HepG2 (cell line): ENCODE measurements around the gene GGACT. TPM values are rescaled to one million over a fixed set of nuclear protein-coding genes. Genes with fewer than 3 reads are reported as not detected.
"Not testable (repeated sequence)": the region's sequence is repeated elsewhere in the genome, so short reads cannot be mapped to it uniquely, and the experiment has no call there.

Experiments used
- ATAC-seq: fragments of 200-7000 bp; cut with Tn5 transposase; 3 replicates; pipeline ENCODE4 v1.9.1; 2020; ENCODE audit warnings: mild to moderate bottlenecking, moderate library complexity
- BruUV-seq: library from RNA; stranded (reverse); fragments of 400-500 nt; replicated peaks from 2 replicates; lab custom pipeline; 2021; lab: Mats Ljungman, UMichigan
- CTCF ChIA-PET: fragments of 300-600 bp; formaldehyde crosslinking; extraction: SDS; loops from one replicate; lab custom pipeline; 2021; ENCODE audit warnings: low total read pairs, inconsistent platforms, low intra/inter-chr PET ratio; lab: Yijun Ruan, JAX
- POLR2A ChIA-PET: fragments of 350-600 bp; sonication (Branson Sonifier 250); formaldehyde crosslinking; loops from one replicate; lab custom pipeline; 2020; ENCODE audit warnings: antibody characterized with exemption, inconsistent platforms; lab: Yijun Ruan, JAX
- DNase-seq: peaks from one replicate; pipeline ENCODE4 v3.0.0-alpha.2; 2015; ENCODE audit warnings: low spot score
- FAIRE-seq: peaks from 3 replicates; lab custom pipeline; 2011; peaks lifted over from hg19 to GRCh38; lab: Jason Lieb, UNC
- H2AFZ ChIP-seq: one replicate; pipeline ENCODE4 v1.6.1; 2011; ENCODE audit warnings: low read length, inconsistent platforms
- H3K27ac ChIP-seq: fragments of 300-600 bp; 3 replicates; pipeline ENCODE4 v1.8.0; 2011; ENCODE audit warnings: mixed run types, mild to moderate bottlenecking, mixed read lengths, low read length, inconsistent platforms; ENCODE audit not compliant: insufficient read depth; ENCODE audit errors: extremely low read length
- H3K27me3 ChIP-seq, 2 experiments: fragments of 200-600 bp in 1 of 2; 2 replicates in 1 of 2; 3 replicates in 1 of 2; pipeline versions ENCODE4 v1.6.0 to v1.8.0; 2011; ENCODE audit warnings: low read length in 2 of 2, mild to moderate bottlenecking in 2 of 2, moderate library complexity in 2 of 2, inconsistent platforms in 1 of 2; ENCODE audit not compliant: insufficient read depth in 2 of 2, control insufficient read depth in 1 of 2
- H3K36me3 ChIP-seq, 2 experiments: fragments of 200-600 bp in 1 of 2; replicated peaks in 1 of 2; 2 replicates in 1 of 2; 3 replicates in 1 of 2; pipeline versions ENCODE4 v1.5.1 to v1.8.0; 2011; ENCODE audit warnings: low read length in 2 of 2, inconsistent platforms in 1 of 2; ENCODE audit not compliant: insufficient read depth in 2 of 2, control insufficient read depth in 1 of 2
- H3K4me1 ChIP-seq: 2 replicates; pipeline ENCODE4 v1.5.1; 2012; ENCODE audit warnings: low read length, inconsistent platforms; ENCODE audit not compliant: insufficient read depth
- H3K4me2 ChIP-seq: 2 replicates; pipeline ENCODE4 v1.6.0; 2011; ENCODE audit warnings: low read depth, low read length, inconsistent platforms
- H3K4me3 ChIP-seq, 3 experiments: fragments of 200-600 bp in 1 of 3; sonication (generic), shearing (Covaris generic) in 1 of 3; replicated peaks in 1 of 3; 2 replicates each; pipeline ENCODE4 v1.5.1; 2011 to 2016; ENCODE audit warnings: low read length in 3 of 3, inconsistent platforms in 2 of 3, low read depth in 2 of 3, mild to moderate bottlenecking in 2 of 3, control low read depth in 1 of 3, mixed read lengths in 1 of 3; ENCODE audit not compliant: insufficient read depth in 1 of 3
- H3K79me2 ChIP-seq: one replicate; pipeline ENCODE4 v1.6.1; 2011; ENCODE audit warnings: low read length, inconsistent platforms; ENCODE audit not compliant: insufficient read depth
- H3K9ac ChIP-seq: 2 replicates; pipeline ENCODE4 v1.6.0; 2011; ENCODE audit warnings: mild to moderate bottlenecking, low read depth, low read length, inconsistent platforms; ENCODE audit not compliant: insufficient read depth
- H3K9me3 ChIP-seq: 2 replicates; pipeline ENCODE4 v1.5.1; 2012; ENCODE audit warnings: mild to moderate bottlenecking, low read length
- H4K20me1 ChIP-seq: 2 replicates; pipeline ENCODE4 v1.6.0; 2011; ENCODE audit warnings: inconsistent platforms, mild to moderate bottlenecking, low read length, moderate library complexity; ENCODE audit not compliant: insufficient read depth
- EED ChIP-seq: sonication (generic); formaldehyde crosslinking; IDR thresholded peaks from 2 replicates; pipeline ENCODE4 v1.5.0; 2020; ENCODE audit warnings: mild to moderate bottlenecking, missing genetic modification reagents
- HMG20A ChIP-seq: IDR thresholded peaks from 2 replicates; pipeline ENCODE4 v1.6.1; 2016; ENCODE audit warnings: borderline replicate concordance
- NCOR1 ChIP-seq: fragments of 200-600 bp; sonication (generic); IDR thresholded peaks from 2 replicates; pipeline ENCODE4 v1.7.0; 2017; ENCODE audit warnings: antibody characterized with exemption, low read length, borderline replicate concordance
- NFKBIZ ChIP-seq: IDR thresholded peaks from 2 replicates; pipeline ENCODE4 v1.6.1; 2018; ENCODE audit warnings: missing genetic modification reagents, missing compliant biosample characterization
- PATZ1 ChIP-seq: sonication (generic); formaldehyde crosslinking; IDR thresholded peaks from 2 replicates; pipeline ENCODE4 v1.4.0; 2020; ENCODE audit warnings: missing genetic modification reagents
- PITX1 ChIP-seq: sonication (generic); formaldehyde crosslinking; IDR thresholded peaks from 2 replicates; pipeline ENCODE4 v1.5.1; 2020; ENCODE audit warnings: mild to moderate bottlenecking, missing genetic modification reagents
- SIX4 ChIP-seq: sonication (generic); formaldehyde crosslinking; IDR thresholded peaks from 2 replicates; pipeline ENCODE4 v1.4.0; 2020; ENCODE audit warnings: missing genetic modification reagents
- SUZ12 ChIP-seq: fragments of 150-350 bp; IDR thresholded peaks from 2 replicates; pipeline ENCODE4 v1.6.1; 2014; ENCODE audit warnings: low read depth, low read length
- TARDBP ChIP-seq: sonication (generic); formaldehyde crosslinking; IDR thresholded peaks from 2 replicates; pipeline ENCODE4 v1.8.0; 2022; ENCODE audit warnings: mild to moderate bottlenecking, missing genetic modification reagents
- THAP9 ChIP-seq: sonication (generic); formaldehyde crosslinking; IDR thresholded peaks from 2 replicates; pipeline ENCODE4; 2020; ENCODE audit warnings: missing genetic modification reagents, mild to moderate bottlenecking, borderline replicate concordance
- XRCC5 ChIP-seq: fragments of 200-400 bp; formaldehyde crosslinking; optimal IDR thresholded peaks from 2 replicates; pipeline ENCODE3; 2017; ENCODE audit warnings: mild to moderate bottlenecking, low read length
- ZNF354B ChIP-seq: sonication (generic); formaldehyde crosslinking; IDR thresholded peaks from 2 replicates; pipeline ENCODE4 v1.8.0; 2022; ENCODE audit warnings: mild to moderate bottlenecking, missing genetic modification reagents
- ZNF577 ChIP-seq: sonication (generic); formaldehyde crosslinking; IDR thresholded peaks from 2 replicates; pipeline ENCODE4 v1.4.0; 2020; ENCODE audit warnings: mild to moderate bottlenecking, low read depth, missing genetic modification reagents, borderline replicate concordance
- ZNF580 ChIP-seq: IDR thresholded peaks from 2 replicates; pipeline ENCODE4 v1.6.1; 2016; ENCODE audit warnings: low read depth, borderline replicate concordance
- ZNF674 ChIP-seq: sonication (generic); formaldehyde crosslinking; IDR thresholded peaks from 2 replicates; pipeline ENCODE4 v1.5.0; 2020; ENCODE audit warnings: low read depth, mild to moderate bottlenecking, missing genetic modification reagents
- WGBS: methylation state at CpG from one replicate; pipeline ENCODE4 v1.1.6; 2017; ENCODE audit warnings: low lambda C conversion rate; 5-methylcytosine and 5-hydroxymethylcytosine counted together
- in situ Hi-C: cut with HindIII; loops from 2 replicates; pipeline ENCODE4 v1.10.0; 2017; ENCODE audit warnings: low pct_unique_long_range_greater_than_20kb; ENCODE audit not compliant: extremely low pct_ligation_motif_present
- intact Hi-C: fragments of 100-400 bp; cut with micrococcal nuclease; formaldehyde crosslinking; loops from one replicate; pipeline ENCODE4 v1.10.0; 2022; ENCODE audit not compliant: unreplicated experiment
- polyA plus RNA-seq, 8 experiments: library from polyadenylated mRNA; depleted of rRNA in 3 of 8; stranded (reverse) in 7 of 8; unstranded in 1 of 8; fragments of >200 nt; fragmentation: Illumina TruSeq in 4 of 8; extraction: Trizol in 4 of 8; gene quantifications; 2 replicates each; pipeline versions ENCODE4 v1.2.1 to v1.2.3, GENCODE V29; 2011 to 2016; ENCODE audit warnings: low read depth in 4 of 8, missing spikeins in 1 of 8, mixed read lengths in 1 of 8; ENCODE audit not compliant: insufficient read depth in 1 of 8
- total RNA-seq, 5 experiments: library from RNA; depleted of rRNA; stranded (reverse); fragments of >200 nt; fragmentation: Illumina TruSeq; extraction: Trizol; gene quantifications; 2 replicates each; pipeline ENCODE4 v1.2.3, GENCODE V29; 2016; ENCODE audit warnings: low read depth in 1 of 5
- TF ChIP-seq, protein P1 (sequence below): sonication (generic); formaldehyde crosslinking; IDR thresholded peaks from 2 replicates; pipeline ENCODE4 v1.4.0; 2020; ENCODE audit warnings: missing genetic modification reagents

GGACT gene
- total and polyA plus RNA-seq, 2 of the 13 experiments (the other 11 are each of a cell fraction or from before 2014, with no cell fraction given): 1.7 to 1.9 TPM

DNA sequence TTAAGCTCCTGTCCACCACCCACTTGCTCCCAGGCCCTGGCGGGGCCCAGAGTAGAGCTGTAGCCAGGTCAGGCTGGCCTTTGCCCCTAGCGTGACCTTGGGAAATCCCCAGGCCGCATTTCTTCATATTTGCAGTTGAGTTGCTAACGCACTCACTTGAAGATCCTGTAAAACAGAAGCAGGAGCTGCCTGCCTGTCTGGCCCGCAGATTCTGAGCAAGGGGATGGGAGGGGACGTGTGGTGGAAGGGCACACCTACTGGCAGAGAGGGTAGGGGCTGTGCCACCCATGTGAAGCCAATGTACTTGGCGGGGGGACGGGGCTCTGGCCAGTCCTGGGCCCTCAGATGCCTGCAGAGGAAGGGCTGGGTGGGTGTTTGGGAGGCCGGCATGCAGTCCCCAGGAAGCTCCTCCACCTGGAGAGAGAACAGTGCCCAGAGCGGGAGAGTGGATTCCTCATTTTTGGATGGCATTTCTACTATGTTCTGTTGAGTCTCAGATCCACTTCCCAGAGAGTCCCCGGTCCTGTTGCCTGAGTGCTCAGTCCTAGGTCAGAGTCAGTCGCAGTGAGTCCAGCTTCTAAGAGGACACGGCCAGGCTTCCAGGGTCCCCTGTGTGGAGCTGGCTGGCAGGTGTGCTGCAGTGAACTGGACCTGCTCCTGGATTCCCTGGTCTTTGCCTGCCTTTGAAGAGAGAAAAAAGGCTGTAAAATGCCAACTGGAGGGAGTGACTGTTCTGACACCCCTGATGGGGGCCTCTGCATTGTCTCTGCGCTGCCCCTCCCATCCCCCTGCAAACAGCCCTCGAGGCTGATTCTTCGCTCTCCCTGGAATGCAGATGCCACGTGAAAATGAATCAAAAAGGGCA, 62.9 kb downstream of the GGACT start (continued):
- TF ChIP-seq PATZ1 (CRISPR knock-in tag) (peak; percentile 57), PITX1 (CRISPR knock-in tag) (peak; percentile 87; the same call in 1 of the 2 replicates), ZNF674 (CRISPR knock-in tag) (no peak), XRCC5 (peak; percentile 35), SIX4 (CRISPR knock-in tag) (no peak), ZNF354B (no peak), ZNF580 (CRISPR knock-in tag) (no peak), NFKBIZ (peak; percentile 99), NCOR1 (no peak), SUZ12 (no peak), THAP9 (CRISPR knock-in tag) (peak; percentile 24; the same call in 1 of the 2 replicates), HMG20A (CRISPR knock-in tag) (peak; percentile 55; the same call in 1 of the 2 replicates), TARDBP (peak; percentile 53; the same call in 1 of the 2 replicates), EED (CRISPR knock-in tag) (no peak), ZNF577 (CRISPR knock-in tag) (no peak)
- TF ChIP-seq, protein P1, sequence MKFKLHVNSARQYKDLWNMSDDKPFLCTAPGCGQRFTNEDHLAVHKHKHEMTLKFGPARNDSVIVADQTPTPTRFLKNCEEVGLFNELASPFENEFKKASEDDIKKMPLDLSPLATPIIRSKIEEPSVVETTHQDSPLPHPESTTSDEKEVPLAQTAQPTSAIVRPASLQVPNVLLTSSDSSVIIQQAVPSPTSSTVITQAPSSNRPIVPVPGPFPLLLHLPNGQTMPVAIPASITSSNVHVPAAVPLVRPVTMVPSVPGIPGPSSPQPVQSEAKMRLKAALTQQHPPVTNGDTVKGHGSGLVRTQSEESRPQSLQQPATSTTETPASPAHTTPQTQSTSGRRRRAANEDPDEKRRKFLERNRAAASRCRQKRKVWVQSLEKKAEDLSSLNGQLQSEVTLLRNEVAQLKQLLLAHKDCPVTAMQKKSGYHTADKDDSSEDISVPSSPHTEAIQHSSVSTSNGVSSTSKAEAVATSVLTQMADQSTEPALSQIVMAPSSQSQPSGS (CRISPR knock-in tag): no peak
- TF ChIP-seq, all 625 proteins: peak for 89

DNA sequence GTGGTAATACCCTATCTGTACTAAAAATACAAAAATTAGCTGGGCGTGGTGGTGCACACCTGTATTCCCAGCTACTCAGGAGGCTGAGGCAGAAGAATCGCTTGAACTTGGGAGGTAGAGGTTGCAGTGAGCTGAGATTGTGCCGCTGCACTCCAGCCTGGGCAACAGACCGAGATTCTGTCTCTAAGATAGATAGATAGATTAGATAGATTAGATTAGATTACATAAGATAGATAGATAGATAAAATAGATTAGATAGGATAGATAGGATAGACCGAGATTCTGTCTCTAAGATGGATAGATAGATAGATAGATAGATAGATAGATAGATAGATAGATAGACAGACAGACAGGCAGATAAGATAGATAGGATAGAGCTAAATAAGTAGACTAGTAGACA, 63.9 kb downstream of the GGACT start:
- H3K27me3 ChIP-seq, H3K4me2 ChIP-seq, CTCF ChIA-PET, H3K9me3 ChIP-seq, H3K9ac ChIP-seq, FAIRE-seq, H3K36me3 ChIP-seq, H4K20me1 ChIP-seq, ATAC-seq, H3K4me3 ChIP-seq, intact Hi-C loops, H2AFZ ChIP-seq, BruUV-seq, DNase-seq, H3K79me2 ChIP-seq: not testable (repeated sequence)
- peak overlapping the region; percentile 64 for H3K27ac ChIP-seq
- WGBS: 94% methylated on average over 5 of the region's 5 CpGs
- peaks cover 30% of the 10 kb centered on the region for H3K4me1 ChIP-seq
- POLR2A ChIA-PET: interaction anchor here (1.0 to 1.2 kb wide), 2 partner anchors 8 to 19 kb away, joined by 3 to 6 read pairs; no protein-coding TSS in a partner anchor
- in situ Hi-C loops: loop anchor here (25.0 kb wide), 1 partner anchor 862 kb away; no protein-coding TSS in a partner anchor
